Measurements from ENCODE around the gene FOXA1. TPM values are rescaled to one million over a fixed set of nuclear protein-coding genes. Genes with fewer than 3 reads are reported as not detected.
A peak's percentile ranks its signal among the peaks of the same experiment; 100 is the strongest.

The FOXA1 gene
- total RNA-seq, 1 donor from 2014 or later, result not detected

- H3K27me3 Mint-ChIP-seq (ENCODE audit: unreplicated experiment), result peaks cover 35% of the 10 kb centered on the region
- H3K4me3 Mint-ChIP-seq (ENCODE audit: unreplicated experiment), result no peak overlapping the region
- peaks cover 6% of the 10 kb centered on the region for H3K4me1 Mint-ChIP-seq (ENCODE audit: low read depth, unreplicated experiment)
Measured at GRCh38 chr14:37586797-37587130, 8.3 kb downstream of the FOXA1 start.

GRCh38 chr14:37585971-37586796 lies 8.9 kb downstream of the FOXA1 start:
- H3K4me3 Mint-ChIP-seq (ENCODE audit: unreplicated experiment), result no peak overlapping the region
- TF ChIP-seq CTCF (IDR thresholded peaks at IDR 0.05; ENCODE audit: partially characterized antibody, unreplicated experiment), result no peak
- H3K36me3 Mint-ChIP-seq (ENCODE audit: unreplicated experiment), result peaks cover 9% of the 10 kb centered on the region
- no peak for DNase-seq
- H3K27ac Mint-ChIP-seq (ENCODE audit: unreplicated experiment), result no peak overlapping the region
- H3K27me3 Mint-ChIP-seq (ENCODE audit: unreplicated experiment), result peaks cover 33% of the 10 kb centered on the region
- peaks cover 15% of the 10 kb centered on the region for H3K9me3 Mint-ChIP-seq (ENCODE audit: unreplicated experiment)
- peaks cover 6% of the 10 kb centered on the region for H3K4me1 Mint-ChIP-seq (ENCODE audit: low read depth, unreplicated experiment)

More at GRCh38 chr14:37586797-37587130, 8.3 kb downstream of the FOXA1 start:
- H3K36me3 Mint-ChIP-seq (ENCODE audit: unreplicated experiment), result peaks cover 9% of the 10 kb centered on the region
- H3K27ac Mint-ChIP-seq (ENCODE audit: unreplicated experiment), result no peak overlapping the region
- peaks cover 15% of the 10 kb centered on the region for H3K9me3 Mint-ChIP-seq (ENCODE audit: unreplicated experiment)
- DNase-seq, result no peak
- TF ChIP-seq CTCF (IDR thresholded peaks at IDR 0.05; ENCODE audit: partially characterized antibody, unreplicated experiment), result no peak

GRCh38 chr14:37585101-37585511 lies 9.9 kb downstream of the FOXA1 start:
- peaks cover 9% of the 10 kb centered on the region for H3K36me3 Mint-ChIP-seq (ENCODE audit: unreplicated experiment)
- H3K9me3 Mint-ChIP-seq (ENCODE audit: unreplicated experiment), result peaks cover 10% of the 10 kb centered on the region
- no peak overlapping the region for H3K27ac Mint-ChIP-seq (ENCODE audit: unreplicated experiment)
- peaks cover 4% of the 10 kb centered on the region for H3K4me1 Mint-ChIP-seq (ENCODE audit: low read depth, unreplicated experiment)
- peak; percentile 34 for DNase-seq
- TF ChIP-seq CTCF (IDR thresholded peaks at IDR 0.05; ENCODE audit: partially characterized antibody, unreplicated experiment), result no peak
- no peak overlapping the region for H3K4me3 Mint-ChIP-seq (ENCODE audit: unreplicated experiment)
- peaks cover 29% of the 10 kb centered on the region for H3K27me3 Mint-ChIP-seq (ENCODE audit: unreplicated experiment)

GRCh38 chr14:37584211-37585100 lies 10.6 kb downstream of the FOXA1 start:
- peaks cover 27% of the 10 kb centered on the region for H3K27me3 Mint-ChIP-seq (ENCODE audit: unreplicated experiment)
- DNase-seq, result peak; percentile 34
- peaks cover 10% of the 10 kb centered on the region for H3K9me3 Mint-ChIP-seq (ENCODE audit: unreplicated experiment)
- TF ChIP-seq CTCF (IDR thresholded peaks at IDR 0.05; ENCODE audit: partially characterized antibody, unreplicated experiment), result no peak
- H3K4me3 Mint-ChIP-seq (ENCODE audit: unreplicated experiment), result peak overlapping the region; percentile 64
- H3K27ac Mint-ChIP-seq (ENCODE audit: unreplicated experiment), result no peak overlapping the region
- H3K4me1 Mint-ChIP-seq (ENCODE audit: low read depth, unreplicated experiment), result peaks cover 8% of the 10 kb centered on the region
- H3K36me3 Mint-ChIP-seq (ENCODE audit: unreplicated experiment), result peaks cover 9% of the 10 kb centered on the region

Data from glutamatergic neuron (in vitro differentiated cells).